Measurements from ENCODE around the gene MYBBP1A. TPM values are rescaled to one million over a fixed set of nuclear protein-coding genes. Genes with fewer than 3 reads are reported as not detected.
A peak's percentile ranks its signal among the peaks of the same experiment; 100 is the strongest.

MYBBP1A gene
- total and polyA plus RNA-seq, 2 experiments from 2014 or later: 23.7 to 44.1 TPM

GRCh38 chr17:4584101-4584916, 29.1 kb upstream of the MYBBP1A start, which contains the start of gene SMTNL2:
Gene SMTNL2 (plus strand): TSS chr17:4584529. CDS start chr17:4584606, 77 bp downstream.
- Histone ChIP-seq H3K9me2 (replicated peaks; ENCODE audit: insufficient read depth) (no peaks in the 10 kb centered on the region), H3K27me3 (no peaks in the 10 kb centered on the region), H3K4me3 (peak within 1 kb of the TSS; percentile 70), H3K9me3 (ENCODE audit: low read depth) (no peaks in the 10 kb centered on the region), H2AFZ (peak within 1 kb of the TSS; percentile 74), H3K79me2 (peaks cover 60% of the 10 kb centered on the region), H3K27ac (peak within 1 kb of the TSS; percentile 89), H3K4me2 (peak within 1 kb of the TSS; percentile 84), H3K36me3 (replicated peaks; ENCODE audit: insufficient read depth, low read depth) (no peaks in the 10 kb centered on the region), H3K4me1 (ENCODE audit: insufficient read depth) (peaks cover 49% of the 10 kb centered on the region), H4K20me1 (ENCODE audit: insufficient read depth, poor library complexity, severe bottlenecking) (peaks cover 3% of the 10 kb centered on the region)
- TF ChIP-seq EZH2 (IDR thresholded peaks at IDR 0.05; ENCODE audit: borderline replicate concordance): no peak
- TF ChIP-seq EZH2phosphoT487 (IDR thresholded peaks at IDR 0.05; ENCODE audit: low read depth, severe bottlenecking, unreplicated experiment): no peak
- TF ChIP-seq, protein P1, sequence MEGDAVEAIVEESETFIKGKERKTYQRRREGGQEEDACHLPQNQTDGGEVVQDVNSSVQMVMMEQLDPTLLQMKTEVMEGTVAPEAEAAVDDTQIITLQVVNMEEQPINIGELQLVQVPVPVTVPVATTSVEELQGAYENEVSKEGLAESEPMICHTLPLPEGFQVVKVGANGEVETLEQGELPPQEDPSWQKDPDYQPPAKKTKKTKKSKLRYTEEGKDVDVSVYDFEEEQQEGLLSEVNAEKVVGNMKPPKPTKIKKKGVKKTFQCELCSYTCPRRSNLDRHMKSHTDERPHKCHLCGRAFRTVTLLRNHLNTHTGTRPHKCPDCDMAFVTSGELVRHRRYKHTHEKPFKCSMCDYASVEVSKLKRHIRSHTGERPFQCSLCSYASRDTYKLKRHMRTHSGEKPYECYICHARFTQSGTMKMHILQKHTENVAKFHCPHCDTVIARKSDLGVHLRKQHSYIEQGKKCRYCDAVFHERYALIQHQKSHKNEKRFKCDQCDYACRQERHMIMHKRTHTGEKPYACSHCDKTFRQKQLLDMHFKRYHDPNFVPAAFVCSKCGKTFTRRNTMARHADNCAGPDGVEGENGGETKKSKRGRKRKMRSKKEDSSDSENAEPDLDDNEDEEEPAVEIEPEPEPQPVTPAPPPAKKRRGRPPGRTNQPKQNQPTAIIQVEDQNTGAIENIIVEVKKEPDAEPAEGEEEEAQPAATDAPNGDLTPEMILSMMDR (IDR thresholded peaks at IDR 0.05; ENCODE audit: poor library complexity): no peak
- WGBS (ENCODE audit: low lambda C conversion rate, missing lambda C conversion rate): under 1% methylated on average over 51 of the region's 100 CpGs
- DNase-seq (ENCODE audit: low spot score): peak; percentile 83

DNA sequence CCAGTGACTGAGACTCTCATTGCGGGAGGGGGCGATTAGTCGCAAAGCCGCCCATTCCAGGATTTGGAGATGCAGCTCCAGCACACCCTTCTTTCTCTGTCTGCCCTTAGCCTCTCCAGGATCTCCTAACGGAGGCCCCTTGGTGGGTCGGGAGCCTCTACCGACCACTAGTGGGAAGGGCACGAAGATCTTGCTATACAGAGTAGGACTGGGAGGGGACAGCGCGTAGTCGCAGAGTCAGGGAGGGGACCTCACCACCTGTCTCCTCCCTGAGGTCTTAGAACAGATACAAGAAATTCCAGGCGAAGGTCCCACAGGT, 28.6 kb upstream of the MYBBP1A start:
- TF ChIP-seq EZH2 (IDR thresholded peaks at IDR 0.05; ENCODE audit: borderline replicate concordance): no peak
- TF ChIP-seq, protein P1 (IDR thresholded peaks at IDR 0.05; ENCODE audit: poor library complexity): peak; percentile 53
- Histone ChIP-seq H3K27me3 (no peaks in the 10 kb centered on the region), H3K36me3 (replicated peaks; ENCODE audit: insufficient read depth, low read depth) (no peaks in the 10 kb centered on the region), H3K27ac (peak overlapping the region; percentile 89), H3K9me3 (ENCODE audit: low read depth) (no peaks in the 10 kb centered on the region), H4K20me1 (ENCODE audit: insufficient read depth, poor library complexity, severe bottlenecking) (peaks cover 3% of the 10 kb centered on the region), H2AFZ (peak overlapping the region; percentile 74), H3K4me2 (peak overlapping the region; percentile 84), H3K4me1 (ENCODE audit: insufficient read depth) (peaks cover 45% of the 10 kb centered on the region), H3K4me3 (peak overlapping the region; percentile 70), H3K9me2 (replicated peaks; ENCODE audit: insufficient read depth) (no peaks in the 10 kb centered on the region), H3K79me2 (peaks cover 54% of the 10 kb centered on the region)
- peak; percentile 86 for DNase-seq (ENCODE audit: low spot score)
- WGBS (ENCODE audit: low lambda C conversion rate, missing lambda C conversion rate): 13% methylated on average over 12 of the region's 12 CpGs

DNA sequence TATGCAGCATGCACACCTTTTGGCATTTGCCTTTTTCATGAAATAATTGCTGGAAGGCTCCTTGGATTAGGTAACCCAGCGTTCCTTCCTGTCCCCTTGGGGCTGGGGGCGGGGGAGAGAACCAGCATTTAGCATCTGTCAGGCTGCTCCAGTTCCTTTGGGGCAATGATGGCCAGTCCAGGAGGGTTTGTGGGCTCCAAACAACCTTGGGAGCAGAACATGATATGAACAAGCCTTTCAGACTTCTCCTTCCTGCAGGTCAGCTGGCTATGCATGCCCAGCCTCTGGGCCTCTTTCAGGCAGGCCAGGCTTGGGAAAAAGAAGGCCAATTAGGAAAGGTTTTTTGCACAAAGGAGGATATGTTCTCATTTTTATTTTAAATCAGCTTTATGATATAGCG, 28.0 kb upstream of the MYBBP1A start:
- H3K4me1 ChIP-seq (ENCODE audit: insufficient read depth): peaks cover 40% of the 10 kb centered on the region
- DNase-seq (ENCODE audit: low spot score): no peak
- TF ChIP-seq EZH2 (IDR thresholded peaks at IDR 0.05; ENCODE audit: borderline replicate concordance): no peak
- TF ChIP-seq, protein P1 (IDR thresholded peaks at IDR 0.05; ENCODE audit: poor library complexity): no peak
- no peaks in the 10 kb centered on the region for H3K9me2 ChIP-seq (replicated peaks; ENCODE audit: insufficient read depth)
- WGBS (ENCODE audit: low lambda C conversion rate, missing lambda C conversion rate): 91% methylated on average over 3 of the region's 3 CpGs
- H3K36me3 ChIP-seq (replicated peaks; ENCODE audit: insufficient read depth, low read depth): no peaks in the 10 kb centered on the region
- H4K20me1 ChIP-seq (ENCODE audit: insufficient read depth, poor library complexity, severe bottlenecking): peaks cover 3% of the 10 kb centered on the region
- no peaks in the 10 kb centered on the region for H3K9me3 ChIP-seq (ENCODE audit: low read depth)
- peak overlapping the region; percentile 84 for H3K4me2 ChIP-seq
- H2AFZ ChIP-seq: no peak overlapping the region
- peak overlapping the region; percentile 89 for H3K27ac ChIP-seq
- no peaks in the 10 kb centered on the region for H3K27me3 ChIP-seq
- H3K79me2 ChIP-seq: peaks cover 49% of the 10 kb centered on the region
- H3K4me3 ChIP-seq: no peak overlapping the region

Measured in hepatocyte (in vitro differentiated cells).